PC-9 (cell line): Measurements from ENCODE around the gene LIMS2. TPM values are rescaled to one million over a fixed set of nuclear protein-coding genes. Genes with fewer than 3 reads are reported as not detected.

Experiments
- BruUV-seq: library from RNA; stranded (reverse); fragments of 400-500 nt; replicated peaks from 2 replicates; lab custom pipeline; 2021; lab: Mats Ljungman, UMichigan
- CTCF ChIA-PET: fragments of 300-600 bp; sonication (Branson Sonifier 250); formaldehyde crosslinking; loops from one replicate; lab custom pipeline; 2022; ENCODE audit warnings: antibody characterized with exemption; lab: Charles Lee
- POLR2A ChIA-PET: fragments of 300-600 bp; sonication (Branson Sonifier 250); formaldehyde crosslinking; loops from one replicate; lab custom pipeline; 2022; ENCODE audit warnings: antibody characterized with exemption; ENCODE audit not compliant: unreplicated experiment; lab: Charles Lee
- DNase-seq, 2 experiments: peaks; one replicate each; pipeline versions ENCODE4 v3.0.0 to v3.0.0-alpha.2; 2015 to 2022; ENCODE audit warnings: mixed read lengths in 1 of 2
- H2AFZ ChIP-seq: fragments of 200-600 bp; sonication (generic); 2 replicates; pipeline ENCODE4 v1.8.1; 2017; ENCODE audit warnings: antibody characterized with exemption
- H3F3A ChIP-seq: fragments of 200-600 bp; sonication (generic); 2 replicates; pipeline ENCODE4 v1.8.1; 2017; ENCODE audit warnings: antibody characterized with exemption, mild to moderate bottlenecking, low read depth; ENCODE audit not compliant: insufficient read depth
- H3K27ac ChIP-seq: fragments of 200-600 bp; sonication (generic); 2 replicates; pipeline ENCODE4 v1.6.1; 2016; ENCODE audit warnings: mixed run types
- H3K27me3 ChIP-seq: fragments of 200-600 bp; sonication (generic); 2 replicates; pipeline ENCODE4 v1.6.1; 2016; ENCODE audit warnings: low read depth, mixed run types; ENCODE audit not compliant: insufficient read depth
- H3K36me3 ChIP-seq: fragments of 200-600 bp; sonication (generic); 2 replicates; pipeline ENCODE4 v1.6.1; 2016; ENCODE audit warnings: low read depth, mixed run types
- H3K4me1 ChIP-seq: fragments of 200-600 bp; sonication (generic); replicated peaks from 2 replicates; pipeline ENCODE4 v1.6.1; 2016; ENCODE audit warnings: mixed run types; ENCODE audit not compliant: insufficient read depth
- H3K4me2 ChIP-seq: fragments of 200-600 bp; sonication (generic); 2 replicates; pipeline ENCODE4 v1.6.1; 2017; ENCODE audit warnings: mixed run types
- H3K4me3 ChIP-seq: fragments of 200-600 bp; sonication (generic); 2 replicates; pipeline ENCODE4 v1.6.1; 2016; ENCODE audit warnings: mixed run types
- H3K79me2 ChIP-seq: fragments of 200-600 bp; sonication (generic); 2 replicates; pipeline ENCODE4 v1.6.1; 2017; ENCODE audit warnings: low read depth, mixed run types
- H3K9me2 ChIP-seq: fragments of 200-600 bp; sonication (generic); 2 replicates; pipeline ENCODE4 v1.8.1; 2017; ENCODE audit warnings: mild to moderate bottlenecking; ENCODE audit not compliant: insufficient read depth
- H3K9me3 ChIP-seq: fragments of 200-600 bp; sonication (generic); 2 replicates; pipeline ENCODE4 v1.8.1; 2016; ENCODE audit warnings: low read depth; ENCODE audit not compliant: insufficient read depth
- H4K20me1 ChIP-seq: fragments of 200-600 bp; sonication (generic); 2 replicates; pipeline ENCODE4 v1.8.1; 2017; ENCODE audit not compliant: insufficient read depth
- EZH2 ChIP-seq: fragments of 200-600 bp; sonication (generic); IDR thresholded peaks from 2 replicates; pipeline ENCODE4 v1.8.0; 2017; ENCODE audit warnings: antibody characterized with exemption, low read depth
- intact Hi-C: fragments of 100-400 bp; cut with micrococcal nuclease; formaldehyde crosslinking; loops from one replicate; pipeline ENCODE4 v1.10.0; 2022; ENCODE audit not compliant: unreplicated experiment
- total RNA-seq: library from RNA; stranded (reverse); gene quantifications from 2 replicates; pipeline ENCODE4 v1.2.3, GENCODE V29; 2021
- TF ChIP-seq, protein P1 (sequence below): fragments of 200-600 bp; sonication (generic); conservative IDR thresholded peaks from 2 replicates; pipeline ENCODE4 v1.6.1; 2017; ENCODE audit warnings: mixed run types, antibody characterized with exemption, mild to moderate bottlenecking, moderate library complexity

The LIMS2 gene
- total RNA-seq, 1 experiment from 2014 or later = 1.4 TPM

DNA sequence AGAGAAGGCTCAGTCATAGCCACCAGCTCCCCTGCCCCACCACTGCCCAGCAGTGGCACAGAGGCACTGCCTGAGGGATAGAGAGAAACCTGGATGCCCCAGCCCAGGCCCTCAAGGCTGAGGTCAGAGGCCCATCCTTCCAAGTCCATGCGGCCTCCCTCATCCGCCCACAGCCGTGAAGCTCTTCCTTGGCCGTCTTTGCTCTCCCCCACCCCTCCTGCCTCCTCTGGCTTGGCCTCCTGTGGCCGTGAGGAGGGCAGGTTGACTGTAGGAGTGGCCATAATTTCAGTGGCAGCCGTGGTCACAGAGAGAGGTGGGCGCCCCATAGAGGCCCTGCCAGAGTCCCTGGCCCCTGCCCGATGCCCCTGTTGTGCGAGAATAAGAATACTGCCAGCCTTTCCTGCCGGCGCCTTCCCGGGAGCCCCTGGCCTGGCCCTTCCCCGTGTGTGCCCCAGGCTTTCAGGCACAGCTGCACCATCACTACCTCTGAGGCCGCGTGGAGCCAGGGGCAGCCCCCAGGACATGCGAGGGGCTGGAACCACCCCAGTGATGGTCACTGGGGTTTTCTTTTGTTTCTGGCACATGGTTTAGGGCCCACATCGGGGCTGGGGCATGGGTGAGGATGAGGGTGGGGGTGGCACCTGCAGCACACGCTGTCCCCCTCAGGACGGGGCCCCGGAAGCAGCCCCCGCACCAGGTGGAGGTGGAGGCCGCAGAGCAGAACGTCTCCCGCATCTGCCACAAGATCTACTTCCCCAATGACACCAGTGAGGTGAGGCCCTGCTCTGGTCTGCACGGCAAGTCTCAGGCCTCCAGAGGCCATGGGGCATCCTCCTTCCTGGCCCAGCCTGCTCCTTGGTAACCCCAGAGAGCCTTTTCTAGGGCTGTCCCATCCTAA lies 42.5 kb downstream of the LIMS2 start:
- H3K4me1 ChIP-seq = peaks cover 21% of the 10 kb centered on the region
- intact Hi-C loops = no loop called here
- no peak for TF ChIP-seq EZH2
- TF ChIP-seq, protein P1, sequence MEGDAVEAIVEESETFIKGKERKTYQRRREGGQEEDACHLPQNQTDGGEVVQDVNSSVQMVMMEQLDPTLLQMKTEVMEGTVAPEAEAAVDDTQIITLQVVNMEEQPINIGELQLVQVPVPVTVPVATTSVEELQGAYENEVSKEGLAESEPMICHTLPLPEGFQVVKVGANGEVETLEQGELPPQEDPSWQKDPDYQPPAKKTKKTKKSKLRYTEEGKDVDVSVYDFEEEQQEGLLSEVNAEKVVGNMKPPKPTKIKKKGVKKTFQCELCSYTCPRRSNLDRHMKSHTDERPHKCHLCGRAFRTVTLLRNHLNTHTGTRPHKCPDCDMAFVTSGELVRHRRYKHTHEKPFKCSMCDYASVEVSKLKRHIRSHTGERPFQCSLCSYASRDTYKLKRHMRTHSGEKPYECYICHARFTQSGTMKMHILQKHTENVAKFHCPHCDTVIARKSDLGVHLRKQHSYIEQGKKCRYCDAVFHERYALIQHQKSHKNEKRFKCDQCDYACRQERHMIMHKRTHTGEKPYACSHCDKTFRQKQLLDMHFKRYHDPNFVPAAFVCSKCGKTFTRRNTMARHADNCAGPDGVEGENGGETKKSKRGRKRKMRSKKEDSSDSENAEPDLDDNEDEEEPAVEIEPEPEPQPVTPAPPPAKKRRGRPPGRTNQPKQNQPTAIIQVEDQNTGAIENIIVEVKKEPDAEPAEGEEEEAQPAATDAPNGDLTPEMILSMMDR = no peak
- H3K9me3 ChIP-seq = no peaks in the 10 kb centered on the region
- no peak overlapping the region for H3K27ac ChIP-seq
- CTCF ChIA-PET = no interaction called here
- H3K27me3 ChIP-seq = no peaks in the 10 kb centered on the region
- H3K9me2 ChIP-seq = no peaks in the 10 kb centered on the region
- no TSS peak for BruUV-seq
- H3K4me3 ChIP-seq = no peak overlapping the region
- H3K79me2 ChIP-seq = no peaks in the 10 kb centered on the region
- no peaks in the 10 kb centered on the region for H3K36me3 ChIP-seq
- H2AFZ ChIP-seq = no peak overlapping the region
- H3K4me2 ChIP-seq = no peak overlapping the region
- POLR2A ChIA-PET = no interaction called here
- no peaks in the 10 kb centered on the region for H4K20me1 ChIP-seq
- no peak for DNase-seq
- peaks cover 5% of the 10 kb centered on the region; the same call in 1 of the 2 replicates for H3F3A ChIP-seq

DNA sequence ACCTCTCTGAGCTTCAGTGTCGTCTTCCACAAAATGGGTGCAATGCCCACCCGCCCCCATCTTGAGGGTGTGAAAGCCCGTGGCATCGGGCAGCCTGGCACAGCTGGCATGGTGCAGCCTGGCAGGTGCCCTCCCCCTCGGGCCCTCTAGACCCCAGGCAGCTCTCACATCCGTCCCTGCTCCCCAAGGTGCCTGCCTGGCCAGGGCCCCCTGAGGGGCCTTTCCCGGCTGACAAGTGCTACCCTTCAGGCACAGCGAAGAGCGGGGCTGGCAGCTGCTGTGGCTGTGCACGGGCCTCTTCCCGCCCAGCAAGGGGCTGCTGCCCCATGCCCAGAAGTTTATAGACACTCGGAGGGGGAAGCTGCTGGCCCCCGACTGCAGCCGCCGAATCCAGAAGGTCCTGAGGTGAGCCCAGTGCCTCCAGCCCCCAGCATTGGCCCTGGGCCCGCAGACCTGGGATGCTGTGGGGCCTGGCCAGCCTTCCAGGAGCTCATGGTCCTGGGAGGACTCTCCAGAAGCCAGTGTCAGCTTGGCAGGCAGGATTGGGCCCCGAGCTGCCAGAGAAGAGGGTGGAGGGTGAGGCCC lies 43.2 kb downstream of the LIMS2 start:
- H3K27ac ChIP-seq = no peak overlapping the region
- H3K27me3 ChIP-seq = 0 out of 2 replicates have a peak, but pooled peaks cover 2% of the 10 kb centered on the region
- no peaks in the 10 kb centered on the region for H3K36me3 ChIP-seq
- no peaks in the 10 kb centered on the region for H3K79me2 ChIP-seq
- no peak for DNase-seq
- H2AFZ ChIP-seq = no peak overlapping the region
- no peak overlapping the region for H3K4me2 ChIP-seq
- H3F3A ChIP-seq = peaks cover under 1% of the 10 kb centered on the region; the same call in 1 of the 2 replicates
- TF ChIP-seq, protein P1 = no peak
- no peak for TF ChIP-seq EZH2
- ChIA-PET POLR2A (no interaction called here), CTCF (no interaction called here)
- no peak overlapping the region for H3K4me3 ChIP-seq
- no peaks in the 10 kb centered on the region for H3K9me2 ChIP-seq
- intact Hi-C loops = no loop called here
- no peaks in the 10 kb centered on the region for H4K20me1 ChIP-seq
- no peaks in the 10 kb centered on the region for H3K9me3 ChIP-seq
- BruUV-seq = no TSS peak
- H3K4me1 ChIP-seq = peaks cover 14% of the 10 kb centered on the region

DNA sequence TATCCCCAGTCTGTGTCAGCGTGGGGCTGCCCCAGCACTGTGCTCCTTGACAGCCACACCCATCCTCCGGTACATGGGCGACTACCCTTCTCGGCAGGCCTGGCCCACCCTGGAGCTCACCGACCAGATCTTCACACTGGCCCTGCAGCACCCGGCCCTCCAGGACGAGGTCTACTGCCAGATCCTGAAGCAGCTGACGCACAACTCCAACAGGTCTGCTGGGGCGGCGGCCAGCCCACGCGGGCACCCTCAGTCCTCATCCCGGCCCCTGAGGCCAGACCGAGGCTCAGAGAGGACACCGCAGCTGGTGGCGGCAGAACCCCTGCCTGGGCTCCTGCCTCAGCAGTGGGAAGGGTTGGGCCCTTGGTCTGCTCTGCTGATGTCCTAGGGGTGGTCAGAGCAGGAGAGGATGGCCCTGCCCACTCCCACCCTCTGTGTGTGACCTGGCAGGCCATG lies 43.8 kb downstream of the LIMS2 start:
- no TSS peak for BruUV-seq
- no peak for DNase-seq
- Histone ChIP-seq H2AFZ (no peak overlapping the region), H3K79me2 (no peaks in the 10 kb centered on the region), H3K4me1 (peaks cover 9% of the 10 kb centered on the region; the same call in 1 of the 2 replicates), H3F3A (no peaks in the 10 kb centered on the region), H3K27me3 (0 out of 2 replicates have a peak, but pooled peaks cover 7% of the 10 kb centered on the region), H3K9me3 (no peaks in the 10 kb centered on the region), H4K20me1 (no peaks in the 10 kb centered on the region), H3K4me2 (no peak overlapping the region), H3K4me3 (no peak overlapping the region), H3K9me2 (no peaks in the 10 kb centered on the region), H3K27ac (no peak overlapping the region), H3K36me3 (no peaks in the 10 kb centered on the region)
- no peak for TF ChIP-seq EZH2
- TF ChIP-seq, protein P1 = no peak
- ChIA-PET POLR2A (no interaction called here), CTCF (no interaction called here)
- intact Hi-C loops = no loop called here
